Measurements from ENCODE around the gene UPB1.

The UPB1 gene

GRCh38 chr22:24492391-24492790 lies 2.7 kb upstream of the UPB1 start:
- no peak for TF ChIP-seq ZFX (IDR thresholded peaks at IDR 0.05)
- no peak for TF ChIP-seq CTCF (conservative IDR thresholded peaks at IDR 0.05)
- H3K27ac ChIP-seq, result no peak overlapping the region

- no peak overlapping the region for H3K27ac ChIP-seq
- TF ChIP-seq CTCF (conservative IDR thresholded peaks at IDR 0.05) (no peak), ZFX (IDR thresholded peaks at IDR 0.05) (no peak)
Measured at GRCh38 chr22:24494167-24494527, 985 bp upstream of the UPB1 start.

- TF ChIP-seq CTCF (conservative IDR thresholded peaks at IDR 0.05) (no peak), ZFX (IDR thresholded peaks at IDR 0.05) (no peak)
- H3K27ac ChIP-seq, result no peak overlapping the region
Measured at GRCh38 chr22:24495365-24495675, 188 bp downstream of the UPB1 start.

- no peak overlapping the region for H3K27ac ChIP-seq
- TF ChIP-seq CTCF (conservative IDR thresholded peaks at IDR 0.05) (no peak), ZFX (IDR thresholded peaks at IDR 0.05) (no peak)
Measured at GRCh38 chr22:24496234-24496633, 1.1 kb downstream of the UPB1 start.

GRCh38 chr22:24496661-24497060 lies 1.5 kb downstream of the UPB1 start:
- no peak for TF ChIP-seq CTCF (conservative IDR thresholded peaks at IDR 0.05)
- TF ChIP-seq ZFX (IDR thresholded peaks at IDR 0.05), result no peak
- no peak overlapping the region for H3K27ac ChIP-seq

GRCh38 chr22:24497841-24498258 lies 2.7 kb downstream of the UPB1 start:
- TF ChIP-seq ZFX (IDR thresholded peaks at IDR 0.05), result no peak
- TF ChIP-seq CTCF (conservative IDR thresholded peaks at IDR 0.05), result no peak
- no peak overlapping the region for H3K27ac ChIP-seq

- no peak overlapping the region for H3K27ac ChIP-seq
- TF ChIP-seq ZFX (IDR thresholded peaks at IDR 0.05) (no peak), CTCF (conservative IDR thresholded peaks at IDR 0.05) (no peak)
Measured at GRCh38 chr22:24498824-24499223, 3.7 kb downstream of the UPB1 start.
